Body of pancreas (tissue), 4 donors: ENCODE data around the gene RASGRF2.

Source experiments
- CTCF ChIP-seq, 7 experiments: fragments of 450-650 bp in 4 of 7; fragments of 200-600 bp in 3 of 7; sonication (generic) in 3 of 7; IDR thresholded peaks; one replicate each; pipeline ENCODE4 v1.5.1; 2016 to 2019; ENCODE audit warnings: antibody characterized with exemption in 7 of 7
- POLR2A ChIP-seq, 3 donors: fragments of 450-650 bp; IDR thresholded peaks; one replicate each; pipeline ENCODE4 v1.6.1; 2016; ENCODE audit warnings: antibody characterized with exemption in 3 of 3, mild to moderate bottlenecking in 2 of 3

- no peak for TF ChIP-seq CTCF (IDR thresholded peaks at IDR 0.05)
- no peak for TF ChIP-seq POLR2A (IDR thresholded peaks at IDR 0.05)
Observed at GRCh38 chr5:81269751-81270393, 309.7 kb downstream of the RASGRF2 start.
